ENCODE data around the gene RAB37.

DNA sequence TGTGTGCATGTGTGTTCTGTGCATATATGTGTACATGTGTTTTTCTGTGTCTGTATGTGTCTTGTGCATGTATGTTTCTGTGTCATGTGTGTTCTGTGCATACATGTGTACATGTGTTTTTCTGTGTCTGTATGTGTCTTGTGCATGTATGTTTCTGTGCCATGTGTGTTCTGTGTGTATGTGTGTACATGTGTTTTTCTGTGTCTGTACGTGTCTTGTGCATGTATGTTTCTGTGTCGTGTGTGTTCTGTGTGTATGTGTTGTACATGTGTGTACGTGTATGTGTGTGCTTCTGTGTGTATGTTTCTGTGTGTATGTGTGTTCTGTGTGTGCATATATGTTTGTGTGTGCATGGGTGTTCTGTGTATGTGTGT is 8.4 kb upstream of the RAB37 start:
- TF ChIP-seq, protein P1, sequence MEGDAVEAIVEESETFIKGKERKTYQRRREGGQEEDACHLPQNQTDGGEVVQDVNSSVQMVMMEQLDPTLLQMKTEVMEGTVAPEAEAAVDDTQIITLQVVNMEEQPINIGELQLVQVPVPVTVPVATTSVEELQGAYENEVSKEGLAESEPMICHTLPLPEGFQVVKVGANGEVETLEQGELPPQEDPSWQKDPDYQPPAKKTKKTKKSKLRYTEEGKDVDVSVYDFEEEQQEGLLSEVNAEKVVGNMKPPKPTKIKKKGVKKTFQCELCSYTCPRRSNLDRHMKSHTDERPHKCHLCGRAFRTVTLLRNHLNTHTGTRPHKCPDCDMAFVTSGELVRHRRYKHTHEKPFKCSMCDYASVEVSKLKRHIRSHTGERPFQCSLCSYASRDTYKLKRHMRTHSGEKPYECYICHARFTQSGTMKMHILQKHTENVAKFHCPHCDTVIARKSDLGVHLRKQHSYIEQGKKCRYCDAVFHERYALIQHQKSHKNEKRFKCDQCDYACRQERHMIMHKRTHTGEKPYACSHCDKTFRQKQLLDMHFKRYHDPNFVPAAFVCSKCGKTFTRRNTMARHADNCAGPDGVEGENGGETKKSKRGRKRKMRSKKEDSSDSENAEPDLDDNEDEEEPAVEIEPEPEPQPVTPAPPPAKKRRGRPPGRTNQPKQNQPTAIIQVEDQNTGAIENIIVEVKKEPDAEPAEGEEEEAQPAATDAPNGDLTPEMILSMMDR (IDR thresholded peaks at IDR 0.05 in 4 of 5, conservative IDR thresholded peaks at IDR 0.05 in 1 of 5), result no peak
- TF ChIP-seq POLR2A (IDR thresholded peaks at IDR 0.05), result no peak

All from gastrocnemius medialis (tissue), 4 donors.